ENCODE data around the gene ST7.

GRCh38 chr7:117210397-117210796 is 257.1 kb downstream of the ST7 start:
- TF ChIP-seq POLR2A (IDR thresholded peaks at IDR 0.05; ENCODE audit: extremely low read depth, insufficient read length) = no peak
- no peak for TF ChIP-seq CTCF (IDR thresholded peaks at IDR 0.05; ENCODE audit: low read depth, low read length)
- TF ChIP-seq MAX (IDR thresholded peaks at IDR 0.05; ENCODE audit: low read depth, low read length) = no peak
- TF ChIP-seq MYC (IDR thresholded peaks at IDR 0.05; ENCODE audit: low read depth, low read length) = no peak
